ENCODE data around the gene ITGA11. TPM values are rescaled to one million over a fixed set of nuclear protein-coding genes. Genes with fewer than 3 reads are reported as not detected.

ITGA11 gene
- total and polyA plus RNA-seq, 2 of the 13 experiments (the other 11 are each of a cell fraction or from before 2014, with no cell fraction given): not detected

DNA sequence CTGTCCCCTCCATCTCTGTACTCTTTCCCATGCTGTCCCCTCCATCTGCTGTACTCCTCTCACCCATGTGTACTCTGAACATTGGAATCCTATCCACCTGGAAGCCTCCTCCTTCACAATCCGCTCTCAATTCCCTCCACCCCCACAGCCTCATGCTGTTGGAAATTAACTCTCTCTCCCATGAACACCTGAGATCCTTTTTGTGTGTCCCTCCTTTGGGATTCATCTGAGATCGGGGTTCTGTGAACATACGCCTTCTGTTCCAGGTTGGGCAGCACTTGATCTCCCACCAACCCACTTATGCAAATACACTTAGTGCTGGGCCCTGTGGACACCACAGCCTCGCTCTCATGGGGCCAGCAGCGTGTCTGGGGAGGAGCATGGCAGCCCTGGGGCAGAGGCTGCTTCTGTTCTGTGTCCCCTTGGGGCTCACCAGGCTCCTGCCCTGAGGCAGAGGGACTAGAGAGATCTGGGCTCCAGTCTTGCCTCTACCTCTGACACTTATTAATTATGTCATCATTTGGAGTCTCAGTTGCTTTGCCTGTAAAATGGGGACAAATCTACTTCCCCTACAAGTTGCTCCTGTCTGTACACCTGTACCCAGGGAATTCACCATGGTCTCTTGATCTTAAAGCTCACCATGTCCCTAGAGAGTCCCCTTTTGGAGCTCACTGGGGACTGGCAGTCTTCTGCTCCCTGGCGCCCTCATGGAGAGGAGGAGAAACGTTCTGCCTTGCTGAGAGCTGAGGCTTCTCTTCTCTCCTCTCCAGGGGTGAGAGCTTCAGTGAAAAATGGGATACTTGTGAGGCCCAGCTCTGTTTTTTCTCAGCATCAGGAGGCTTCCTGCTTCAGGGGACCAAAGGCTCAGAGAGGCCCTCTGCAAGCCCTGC lies 42.7 kb downstream of the ITGA11 start:
- no peak for DNase-seq (ENCODE audit: low spot score)
- BruUV-seq (replicated peaks): no TSS peak
- CTCF ChIA-PET (ENCODE audit: low intra/inter-chr PET ratio, low total read pairs): no interaction called here
- Histone ChIP-seq H3K27ac (ENCODE audit: extremely low read length, insufficient read depth, low read length) (no peak overlapping the region), H3K4me2 (ENCODE audit: low read depth, low read length) (no peak overlapping the region), H3K4me3 (replicated peaks in 1 of 3; ENCODE audit: insufficient read depth in 1 of 3, low read depth in 2 of 3, low read length in 3 of 3) (no peak overlapping the region), H3K9me3 (ENCODE audit: low read length) (no peaks in the 10 kb centered on the region), H3K27me3 (ENCODE audit: control insufficient read depth in 1 of 2, insufficient read depth in 2 of 2, low read length in 2 of 2) (peaks cover 14 to 50% of the 10 kb centered on the region in 2 experiments; a peak in 4 of 5 replicates), H3K9ac (ENCODE audit: insufficient read depth, low read depth, low read length) (no peak overlapping the region), H3K36me3 (replicated peaks in 1 of 2; ENCODE audit: control insufficient read depth in 1 of 2, insufficient read depth in 2 of 2, low read length in 2 of 2) (no peaks in the 10 kb centered on the region), H3K4me1 (ENCODE audit: insufficient read depth, low read length) (no peaks in the 10 kb centered on the region), H3K79me2 (ENCODE audit: insufficient read depth, low read length) (no peaks in the 10 kb centered on the region), H4K20me1 (ENCODE audit: insufficient read depth, low read length) (no peaks in the 10 kb centered on the region), H2AFZ (ENCODE audit: low read length) (no peak overlapping the region)
- no peak for ATAC-seq
- TF ChIP-seq ZNF260 (CRISPR knock-in tag; IDR thresholded peaks at IDR 0.05; ENCODE audit: borderline replicate concordance, low read depth) (no peak), ZNF574 (CRISPR knock-in tag; IDR thresholded peaks at IDR 0.05) (peak; percentile 29; the same call in 1 of the 2 replicates)
- TF ChIP-seq, protein P1, sequence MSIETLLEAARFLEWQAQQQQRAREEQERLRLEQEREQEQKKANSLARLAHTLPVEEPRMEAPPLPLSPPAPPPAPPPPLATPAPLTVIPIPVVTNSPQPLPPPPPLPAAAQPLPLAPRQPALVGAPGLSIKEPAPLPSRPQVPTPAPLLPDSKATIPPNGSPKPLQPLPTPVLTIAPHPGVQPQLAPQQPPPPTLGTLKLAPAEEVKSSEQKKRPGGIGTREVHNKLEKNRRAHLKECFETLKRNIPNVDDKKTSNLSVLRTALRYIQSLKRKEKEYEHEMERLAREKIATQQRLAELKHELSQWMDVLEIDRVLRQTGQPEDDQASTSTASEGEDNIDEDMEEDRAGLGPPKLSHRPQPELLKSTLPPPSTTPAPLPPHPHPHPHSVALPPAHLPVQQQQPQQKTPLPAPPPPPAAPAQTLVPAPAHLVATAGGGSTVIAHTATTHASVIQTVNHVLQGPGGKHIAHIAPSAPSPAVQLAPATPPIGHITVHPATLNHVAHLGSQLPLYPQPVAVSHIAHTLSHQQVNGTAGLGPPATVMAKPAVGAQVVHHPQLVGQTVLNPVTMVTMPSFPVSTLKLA (IDR thresholded peaks at IDR 0.05): 0 out of 2 replicates have a peak, but pooled peaks have one; percentile 8
- 34% methylated on average over 6 of the region's 7 CpGs for WGBS (ENCODE audit: low lambda C conversion rate)
- intact Hi-C loops (cut with micrococcal nuclease; ENCODE audit: unreplicated experiment) (no loop called here), in situ Hi-C loops (cut with HindIII; ENCODE audit: extremely low pct_ligation_motif_present, low pct_unique_long_range_greater_than_20kb) (no loop called here)
- POLR2A ChIA-PET: no interaction called here
- FAIRE-seq: no peak
